Measurements from ENCODE around the gene FBRS.
"Not testable (repeated sequence)": the region's sequence is repeated elsewhere in the genome, so short reads cannot be mapped to it uniquely, and the experiment has no call there.

Gene FBRS

DNA sequence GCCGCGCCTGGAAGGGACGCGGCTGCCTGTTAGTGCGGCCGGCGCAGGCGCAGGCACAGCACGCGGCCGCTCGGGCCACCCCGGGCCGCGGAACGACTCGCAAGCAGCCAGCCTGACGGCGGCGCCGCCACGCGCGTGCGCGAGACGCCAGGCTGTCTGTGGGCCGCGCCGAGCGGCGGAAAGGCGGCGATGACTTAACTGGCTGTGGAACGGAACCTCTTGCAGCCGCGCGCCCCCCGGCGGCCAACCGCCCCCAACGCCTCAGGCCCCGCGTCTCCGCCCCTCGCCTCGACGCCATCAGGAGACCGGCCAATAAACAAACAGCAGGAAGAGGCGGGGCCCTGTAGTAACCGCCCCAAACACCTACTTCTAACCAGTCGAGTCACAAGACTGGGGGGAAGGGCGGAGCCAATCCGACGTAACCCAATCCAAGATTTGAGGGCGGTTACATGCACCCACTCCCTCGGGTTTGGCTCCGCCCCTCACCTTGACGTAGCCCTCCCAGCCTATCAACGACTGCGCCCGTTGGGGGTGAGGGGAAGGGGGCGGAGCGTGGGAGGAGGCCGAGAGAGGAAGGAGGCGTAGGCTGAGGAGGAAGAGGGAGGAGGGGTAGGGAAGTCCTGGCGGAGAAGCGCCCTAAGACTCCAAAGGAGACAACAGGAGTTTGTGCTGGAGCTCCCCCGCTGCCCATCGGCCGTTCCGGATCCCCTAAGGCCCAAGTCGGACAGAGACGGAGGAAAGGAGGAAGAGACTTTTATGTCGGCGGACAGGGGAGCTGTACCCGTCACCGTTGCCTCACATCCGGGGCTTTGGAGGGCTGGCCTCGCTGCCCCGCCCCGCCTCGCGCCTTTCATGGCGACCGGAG is at the start of gene FBRS:
Gene FBRS, plus strand, starts transcription at position 566 of the 865 bp plus-strand sequence. CDS start 1,088 bp downstream, outside the sequence.
- DNase-seq, result peak; percentile 100

DNA sequence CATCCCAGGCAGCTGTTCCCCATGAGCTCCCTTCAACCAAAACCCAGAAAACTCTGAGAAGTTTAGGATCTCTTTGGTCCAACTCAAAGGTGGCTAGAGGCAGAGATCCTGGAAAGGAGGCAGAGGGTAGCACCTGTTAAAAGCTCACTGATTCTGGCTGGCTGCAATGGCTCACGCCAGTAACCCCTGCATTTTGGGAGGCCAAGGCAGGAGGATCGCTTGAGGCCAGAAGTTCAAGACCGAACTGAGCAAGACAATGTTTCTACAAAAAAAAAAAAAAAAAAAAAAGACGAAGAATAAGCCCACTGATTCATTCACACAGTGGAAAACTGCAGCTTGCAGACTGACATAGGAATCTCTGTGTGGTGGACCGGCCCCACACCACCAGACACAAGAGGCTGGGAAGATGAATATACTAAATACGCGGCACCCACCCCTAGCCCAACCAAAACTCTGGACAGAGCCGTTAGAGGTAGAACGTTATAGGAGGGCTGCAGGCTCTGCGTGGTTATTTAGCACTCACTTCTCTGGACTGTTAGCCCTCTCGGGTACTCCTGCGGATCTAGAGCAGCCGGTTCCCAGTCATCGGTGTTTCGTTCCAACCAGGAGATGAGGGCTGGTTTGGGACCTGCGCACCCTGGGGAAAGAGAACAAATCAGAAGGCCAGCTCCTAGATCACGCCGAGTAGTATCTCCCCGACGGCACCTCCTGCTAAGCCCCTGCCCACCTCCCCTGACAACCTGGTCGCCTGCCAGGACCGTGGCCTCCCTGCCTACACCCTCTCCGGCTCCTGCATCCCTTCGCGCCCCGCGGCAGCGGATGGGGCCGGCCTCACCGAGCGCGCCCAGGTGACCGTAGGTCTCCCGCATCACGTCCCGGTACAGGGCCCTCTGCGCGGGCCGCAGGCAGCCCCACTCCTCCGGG is 49.0 kb upstream of the FBRS start:
- peak; percentile 53 for DNase-seq

DNA sequence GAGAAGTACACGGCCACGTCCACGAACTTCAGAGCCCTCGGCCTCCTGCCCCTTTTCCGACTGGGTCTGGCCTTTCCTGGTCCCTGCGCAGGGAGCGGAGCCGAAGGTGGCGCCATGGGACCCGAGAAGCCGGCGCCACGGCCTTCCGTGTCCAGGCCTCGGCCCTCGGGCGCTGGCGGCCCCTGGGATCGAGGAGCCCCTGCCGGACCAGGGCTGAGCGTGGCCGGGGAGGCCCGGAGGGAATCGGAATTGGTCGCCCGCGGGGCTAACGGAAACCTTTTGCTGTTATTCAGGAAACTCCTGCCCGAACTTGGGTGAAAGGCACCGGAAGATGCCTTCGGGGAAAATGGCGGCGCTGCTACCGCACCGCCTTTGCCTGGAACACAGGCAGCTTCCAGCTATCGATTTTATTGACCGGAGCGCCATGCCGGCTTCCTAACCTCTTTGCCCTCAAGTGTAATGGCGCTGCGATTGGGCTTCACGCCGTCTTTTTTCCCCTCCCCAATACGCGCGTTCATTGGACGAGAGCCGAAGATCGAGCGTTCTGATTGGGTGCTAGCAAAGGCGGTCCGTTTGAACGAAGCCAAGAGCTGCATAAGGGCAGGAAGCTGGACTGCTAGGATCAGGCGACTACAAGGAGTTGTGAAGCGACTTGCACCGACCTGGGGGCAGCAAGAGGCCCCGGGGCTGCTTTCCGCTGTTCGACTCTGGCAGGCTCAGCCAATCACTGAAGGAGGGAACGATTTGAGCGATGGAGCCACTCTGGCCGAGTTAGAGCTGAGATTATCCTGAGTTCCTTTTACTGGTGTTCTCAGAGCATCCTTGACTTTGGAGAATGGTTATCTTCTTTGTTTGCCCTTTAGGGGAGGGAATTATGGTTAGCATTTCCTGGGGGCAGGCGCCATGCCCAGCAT is 48.0 kb upstream of the FBRS start, which contains the start of gene ZNF689:
Gene ZNF689, minus strand, starts transcription at position 464 of the 914 bp plus-strand sequence. Its CDS starts 348 bp downstream, at position 116.
- peak; percentile 95 for DNase-seq

DNA sequence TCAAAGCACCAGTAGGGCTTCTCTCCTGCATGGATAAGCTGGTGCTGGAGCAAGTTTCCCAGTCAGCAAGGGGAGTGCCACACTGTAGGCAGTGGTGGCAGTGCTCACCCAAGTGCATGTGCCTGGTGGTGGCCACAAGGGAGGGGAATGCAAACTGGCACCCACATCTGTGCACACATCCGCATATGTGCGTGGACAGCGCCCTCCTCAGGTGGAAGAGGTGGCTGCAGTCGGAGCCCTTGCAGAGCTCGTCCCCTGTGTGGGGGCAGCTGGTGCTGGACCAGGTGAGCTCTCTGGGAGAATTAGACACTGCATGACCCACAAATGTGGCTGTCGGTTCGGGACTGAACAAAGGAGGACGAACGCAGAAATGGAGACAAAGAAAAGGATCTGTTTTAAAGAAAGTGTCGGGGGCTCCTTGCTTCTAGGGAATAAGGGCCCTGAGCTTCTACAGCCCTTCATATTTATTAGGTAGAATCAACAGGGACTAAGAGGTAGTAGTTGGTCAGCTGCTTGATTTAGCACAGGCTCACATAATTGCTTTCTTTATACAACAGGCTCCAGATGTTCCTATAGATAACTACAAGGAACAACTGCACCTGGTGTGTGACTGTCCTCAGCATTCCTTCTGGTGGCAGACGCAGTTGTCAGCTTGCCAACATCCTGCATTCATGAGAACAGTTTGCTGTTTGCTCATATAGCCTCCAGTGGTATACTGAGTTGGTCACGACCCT is 42.7 kb upstream of the FBRS start:
- peak; percentile 76 for DNase-seq

DNA sequence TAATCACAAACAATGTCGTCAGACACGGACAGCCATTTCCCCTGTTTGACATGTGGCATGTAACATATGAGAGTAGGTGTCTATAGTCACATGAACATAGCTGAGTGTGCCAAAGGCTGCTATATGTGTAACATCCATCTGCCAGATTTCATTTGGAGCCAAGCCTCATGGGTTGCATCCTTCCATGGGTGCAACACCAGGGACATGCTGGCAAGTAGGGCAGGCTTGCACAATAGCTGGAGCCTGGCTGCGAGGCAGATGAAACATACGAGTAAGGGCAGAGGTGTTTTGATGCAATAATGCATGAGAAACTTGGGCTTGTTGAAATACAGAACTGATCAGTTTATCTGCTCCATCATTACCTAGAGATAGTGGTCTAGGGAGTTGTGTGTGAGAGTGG is 39.0 kb upstream of the FBRS start:
- no peak for DNase-seq

DNA sequence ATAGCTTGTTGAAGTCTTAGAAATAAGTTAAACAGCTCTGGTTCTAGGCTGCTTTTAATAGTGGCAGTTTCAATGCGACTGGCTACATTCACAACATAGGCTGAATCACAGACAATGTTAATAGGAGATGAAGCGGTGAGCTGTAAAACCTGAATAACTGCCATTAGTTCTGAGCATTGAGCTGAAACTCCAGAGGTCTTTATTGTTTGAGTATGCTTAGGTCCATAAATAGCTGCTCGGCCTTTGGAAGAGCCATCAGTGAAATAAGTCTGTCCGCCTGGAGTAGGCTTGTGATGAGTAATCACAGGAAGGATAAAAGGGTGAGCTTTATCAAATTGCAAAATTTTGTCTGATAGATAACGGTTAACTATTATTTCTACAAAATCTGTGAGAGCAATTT is 38.6 kb upstream of the FBRS start:
- DNase-seq, result no peak

DNA sequence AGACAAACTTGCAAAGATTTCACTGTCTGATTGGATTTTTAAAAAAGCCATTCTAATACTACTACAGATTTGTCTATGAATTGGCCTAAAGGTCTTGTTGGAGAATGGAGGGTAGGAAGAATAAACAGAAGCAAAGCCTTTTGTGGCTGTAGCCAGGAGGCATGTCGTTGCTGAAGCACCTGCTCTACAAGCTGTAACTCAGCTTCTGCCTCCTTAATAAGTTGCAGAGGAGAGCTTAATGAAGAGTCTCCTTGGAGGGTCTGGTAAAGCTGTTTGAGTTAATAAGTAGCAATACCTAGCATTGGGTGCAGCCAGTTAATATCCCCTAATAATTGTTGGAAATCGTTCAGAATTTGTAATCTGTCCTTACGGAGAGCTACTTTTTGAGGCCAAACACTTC is 38.1 kb upstream of the FBRS start:
- DNase-seq, result no peak

DNA sequence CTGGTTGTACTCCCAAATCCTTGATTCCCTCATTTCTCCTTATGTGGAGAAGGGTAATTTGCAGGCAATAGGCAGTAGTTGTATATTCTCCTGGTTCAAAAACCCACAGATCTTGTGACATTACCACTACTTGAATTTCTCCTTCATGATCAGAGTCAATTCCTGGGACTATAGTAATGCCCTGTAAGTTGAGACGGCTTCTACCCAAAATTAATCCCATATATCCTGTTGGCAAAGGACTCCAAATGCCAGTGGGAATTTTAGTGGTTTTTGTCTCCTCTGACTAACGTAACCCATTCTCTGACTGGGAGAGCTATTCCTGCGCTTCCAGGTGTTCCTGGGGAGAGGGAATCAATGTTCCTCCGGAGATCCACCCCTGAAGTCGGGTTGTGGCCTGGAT is 36.5 kb upstream of the FBRS start:
- no peak for DNase-seq

DNA sequence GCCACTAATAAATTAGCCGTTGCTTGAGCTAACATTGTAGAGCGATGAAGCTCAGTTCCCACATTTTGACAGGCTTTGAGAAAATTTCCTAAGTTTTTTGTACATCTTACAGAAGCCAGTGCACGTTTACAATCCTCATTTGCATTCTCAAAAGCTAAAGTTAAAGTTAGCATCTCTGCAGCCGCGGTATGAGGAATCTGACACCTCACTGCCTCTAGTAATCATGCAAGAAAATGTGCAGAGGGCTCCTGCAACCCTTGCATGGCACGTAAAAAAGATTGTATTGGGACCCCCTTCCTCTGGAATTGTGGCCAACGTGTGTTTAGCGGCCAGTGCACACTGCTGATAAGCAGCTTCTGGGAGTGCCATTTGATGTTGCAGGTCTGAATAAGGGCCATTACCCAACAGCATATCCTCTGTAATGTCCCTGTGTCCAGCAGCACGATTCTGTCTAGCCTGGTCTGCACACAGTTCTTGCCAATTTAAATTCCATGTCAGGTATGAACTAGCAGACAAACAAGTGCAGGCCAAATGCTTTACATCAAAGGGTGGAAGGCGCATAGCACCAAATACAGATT is 35.7 kb upstream of the FBRS start:
- no peak for DNase-seq

DNA sequence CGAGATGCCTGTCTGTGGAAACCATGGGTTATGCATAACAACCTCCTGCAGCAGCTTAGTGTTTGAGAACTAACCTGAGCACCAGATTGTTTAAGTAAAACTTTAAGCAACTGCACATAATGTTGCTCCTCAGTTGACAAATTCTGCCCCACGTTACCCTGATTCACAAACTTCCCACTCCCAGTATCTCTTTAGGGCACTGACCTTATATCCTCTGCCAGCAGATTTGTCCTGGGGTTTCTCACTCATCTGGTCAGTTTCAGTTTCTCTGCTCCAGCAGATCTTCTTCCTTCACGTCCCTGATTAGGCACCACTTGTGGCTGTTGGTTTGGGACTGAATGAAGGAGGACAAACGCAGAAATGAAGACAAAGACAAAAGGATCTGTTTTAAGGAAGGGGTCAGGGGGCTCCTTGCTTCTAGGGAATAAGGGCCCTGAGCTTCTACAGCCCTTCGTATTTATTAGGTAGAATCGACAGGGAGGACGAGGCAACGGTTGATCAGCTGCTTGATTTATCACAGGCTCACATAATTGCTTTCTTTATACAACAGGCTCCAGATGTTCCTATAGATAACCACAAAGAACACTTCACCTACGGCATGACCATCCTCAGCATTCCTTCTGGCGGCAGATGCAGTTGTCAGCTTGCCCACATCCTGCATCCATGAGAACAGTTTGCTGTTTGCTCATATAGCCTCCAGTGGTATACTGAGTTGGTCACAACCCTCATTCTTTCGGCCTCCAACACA is 34.5 kb upstream of the FBRS start:
- DNase-seq, result no peak

DNA sequence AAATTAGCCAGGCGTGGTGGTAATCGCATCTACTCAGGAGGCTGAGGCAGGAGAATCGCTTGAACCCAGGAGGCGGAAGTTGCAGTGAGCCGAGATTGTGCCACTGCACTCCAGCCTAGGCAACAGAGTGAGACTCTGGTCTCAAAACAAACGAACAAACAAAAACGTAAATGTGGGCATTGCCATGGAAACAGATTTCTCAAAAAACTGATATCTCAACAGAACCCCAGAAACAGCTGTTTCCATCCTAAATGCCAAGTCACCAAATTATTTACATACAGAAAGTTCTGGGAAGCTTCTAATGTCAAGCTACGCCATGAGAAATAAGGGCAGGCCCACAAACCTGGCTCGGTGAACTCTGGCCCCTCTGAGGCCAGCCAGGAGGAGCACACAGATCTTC is 32.0 kb upstream of the FBRS start:
- no peak for DNase-seq

DNA sequence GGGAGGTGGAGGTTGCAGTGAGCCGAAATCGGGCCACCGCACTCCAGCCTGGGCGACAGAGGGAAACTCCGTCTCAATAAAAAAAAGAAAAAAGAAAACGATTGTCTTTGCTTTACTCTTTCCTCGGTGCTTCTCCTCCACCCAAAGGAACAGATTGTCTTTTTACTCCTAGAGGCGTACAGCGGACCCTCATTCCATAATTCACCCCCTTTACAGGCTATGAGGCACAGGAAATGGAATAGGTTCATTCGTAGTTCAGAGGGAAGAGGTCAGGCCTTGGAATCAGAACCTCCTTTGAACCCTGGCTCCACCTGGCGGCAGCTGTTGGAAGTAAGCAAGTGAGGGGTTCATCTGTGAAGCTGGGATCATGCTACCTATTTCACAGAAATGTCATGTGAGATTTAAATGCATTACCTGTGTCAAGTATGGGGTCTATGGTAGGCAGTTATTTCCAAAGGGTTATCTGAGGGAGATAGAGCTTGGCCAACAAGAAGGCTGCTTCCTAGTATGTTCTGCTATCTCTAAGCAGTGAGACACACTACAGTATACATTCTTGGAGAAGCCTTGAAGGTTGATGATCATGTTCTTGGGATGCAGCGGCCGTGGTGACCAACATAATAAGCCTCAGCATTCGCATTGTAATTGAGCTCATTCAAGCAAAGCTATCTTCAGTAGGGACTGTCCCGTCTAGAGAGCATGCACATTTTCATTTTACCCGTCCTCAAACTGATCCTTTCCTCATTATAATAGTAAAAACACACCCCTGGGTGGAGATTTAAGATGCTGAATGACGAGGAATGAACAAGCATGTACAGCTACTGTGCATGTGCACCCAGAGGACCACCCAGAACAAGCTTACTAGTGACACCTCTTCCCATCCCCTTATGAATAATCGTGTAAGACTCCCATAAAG is 29.3 kb upstream of the FBRS start:
- peak; percentile 91 for DNase-seq

DNA sequence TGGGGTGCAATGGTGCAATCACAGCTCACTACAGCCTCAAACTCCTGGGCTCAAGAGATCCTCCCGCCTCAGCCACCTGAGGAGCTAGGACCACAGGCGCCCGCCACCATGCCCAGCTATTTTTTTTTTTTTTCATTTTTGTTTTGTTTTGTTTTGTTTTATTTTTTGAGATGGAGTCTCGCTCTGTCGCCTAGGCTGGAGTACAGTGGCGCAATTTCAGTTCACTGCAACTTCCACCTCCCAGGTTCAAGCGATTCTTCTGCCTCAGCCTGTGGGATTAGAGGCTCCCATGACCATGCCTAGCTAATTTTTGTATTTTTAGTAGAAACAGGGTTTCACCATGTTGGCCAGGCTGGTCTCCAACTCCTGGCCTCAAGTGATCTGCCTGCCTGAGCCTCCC is 25.8 kb upstream of the FBRS start:
- not testable (repeated sequence) for DNase-seq

DNA sequence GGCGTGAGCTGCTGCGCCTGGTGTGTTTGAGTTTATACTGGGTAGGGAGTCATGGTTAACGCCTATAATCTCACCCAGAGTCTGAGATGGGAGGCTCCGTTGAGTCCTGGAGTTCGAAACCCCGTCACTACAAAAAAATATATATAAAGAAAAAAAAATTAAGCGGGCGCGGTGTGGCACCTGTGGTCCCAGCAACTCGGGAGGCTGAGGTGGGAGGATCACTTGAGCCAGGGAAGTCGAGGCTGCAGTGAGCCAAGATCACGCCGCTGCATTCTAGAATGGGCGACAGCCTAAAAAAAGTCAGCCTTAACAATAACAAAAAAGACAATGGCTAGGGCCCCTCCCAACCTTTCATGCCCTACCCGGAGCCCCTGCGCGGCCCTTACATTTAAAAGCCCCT is 24.7 kb upstream of the FBRS start:
- DNase-seq, result no peak

DNA sequence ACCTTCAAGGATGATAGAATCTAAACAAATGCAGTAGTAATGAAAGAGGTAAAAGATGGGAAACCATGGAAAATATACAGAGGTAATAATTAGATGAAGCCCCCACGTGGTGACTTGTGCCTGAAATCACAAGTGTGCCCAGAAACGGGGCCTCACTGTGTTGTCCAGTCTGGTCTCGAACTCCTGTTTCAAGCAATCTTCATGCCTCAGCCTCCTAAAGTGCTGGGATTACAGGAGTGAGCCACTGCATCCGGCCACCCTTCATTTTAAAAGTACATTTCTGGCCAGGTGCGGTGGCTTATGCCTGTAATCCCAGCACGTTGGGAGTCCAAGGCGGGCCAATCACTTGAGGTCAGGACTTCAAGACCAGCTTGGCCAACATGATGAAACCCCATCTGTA is 21.6 kb upstream of the FBRS start:
- no peak for DNase-seq

DNA sequence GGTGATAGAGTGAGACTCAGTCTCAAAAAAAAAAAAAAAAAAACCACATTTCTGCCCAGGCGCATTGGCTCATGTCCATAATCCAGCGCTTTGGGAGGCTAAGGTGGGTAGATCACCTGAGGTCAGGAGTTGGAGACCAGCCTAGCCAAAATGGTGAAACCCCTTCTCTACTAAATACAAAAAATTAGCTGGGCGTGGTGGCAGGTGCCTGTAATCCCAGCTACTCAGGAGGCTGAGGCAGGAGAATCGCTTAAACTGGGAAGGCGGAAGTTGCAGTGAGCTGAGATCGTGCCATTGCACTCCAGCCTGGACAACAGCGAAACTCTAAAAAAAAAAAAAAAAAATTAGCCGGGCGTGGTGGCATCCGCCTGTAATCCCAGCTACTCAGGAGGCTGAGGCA is 21.1 kb upstream of the FBRS start:
- not testable (repeated sequence) for DNase-seq

DNA sequence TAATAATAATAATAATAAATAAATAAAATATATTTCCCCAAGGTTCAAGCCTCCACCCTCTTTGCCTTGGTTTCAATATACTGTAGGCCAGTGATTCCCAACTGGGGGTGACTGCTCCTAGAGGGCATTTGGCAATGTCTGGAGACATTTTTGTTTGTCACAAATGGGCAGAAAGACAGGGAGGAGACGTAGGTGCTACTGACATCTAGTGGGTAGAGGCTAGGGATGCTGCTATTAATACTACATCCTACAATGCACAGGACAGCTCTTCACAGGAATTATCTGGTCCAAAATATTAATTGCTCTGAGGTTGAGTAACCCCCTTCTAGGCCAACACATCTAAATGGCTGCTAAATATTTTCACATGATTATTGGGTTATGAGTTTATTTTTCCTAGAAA is 20.3 kb upstream of the FBRS start:
- DNase-seq, result no peak

DNA sequence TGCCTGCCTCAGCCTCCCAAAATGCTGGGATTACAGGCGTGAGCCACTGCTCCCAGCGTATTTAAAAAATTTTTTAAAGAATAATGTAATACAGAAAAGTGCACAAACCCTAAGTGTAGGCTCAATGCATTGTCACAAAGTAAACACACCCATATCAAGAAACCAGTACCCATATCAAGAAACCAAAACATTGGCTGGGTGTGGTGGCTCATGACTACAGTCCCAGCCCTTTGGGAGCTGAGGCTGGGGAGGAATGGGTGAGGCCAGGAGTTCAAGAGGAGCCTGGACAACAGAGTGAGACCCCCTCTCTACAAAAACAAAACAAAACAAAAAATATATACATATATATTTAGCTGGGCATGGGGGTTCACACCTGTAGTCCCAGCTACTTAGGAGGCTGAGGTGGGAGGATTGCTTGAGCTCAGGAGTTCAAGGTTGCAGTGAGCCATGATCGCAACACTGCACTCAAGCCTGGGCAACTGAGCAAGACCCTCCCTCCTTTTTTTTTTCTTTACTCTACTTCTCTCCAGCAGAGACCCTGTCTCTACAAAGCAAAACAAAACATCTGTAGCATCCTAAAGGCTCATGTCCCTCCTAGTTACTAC is 16.8 kb upstream of the FBRS start:
- DNase-seq, result no peak

DNA sequence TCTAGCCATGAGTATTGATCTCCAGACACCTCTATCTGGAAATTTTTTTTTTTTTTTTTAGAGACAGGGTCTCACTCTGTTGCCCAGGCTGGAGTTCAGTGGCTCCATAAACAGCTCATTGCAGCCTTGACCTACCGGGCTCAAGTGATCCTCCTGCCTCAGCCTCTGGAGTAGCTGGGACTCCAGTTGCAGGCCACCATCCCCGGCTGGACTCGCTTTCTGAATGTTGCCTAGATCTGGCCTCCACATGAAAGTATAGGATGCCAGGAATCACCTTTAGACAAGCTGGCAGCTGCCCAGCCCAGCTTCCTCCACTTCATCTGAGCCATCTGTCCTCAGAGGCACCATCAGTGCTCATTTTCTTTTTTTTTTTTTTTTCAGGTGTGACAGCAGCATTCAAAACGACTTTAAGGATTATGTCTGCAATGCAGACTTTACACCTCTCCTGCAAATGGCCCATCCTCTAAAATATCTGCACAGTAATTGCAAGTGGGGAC is 13.8 kb upstream of the FBRS start:
- DNase-seq, result no peak

All from activated naive CD4-positive, alpha-beta T cell treated with Interleukin-2 at 50 U/mL for 16 hours (primary cell).